ENCODE measurements around the gene CALM1. TPM values are rescaled to one million over a fixed set of nuclear protein-coding genes. Genes with fewer than 3 reads are reported as not detected.

Gene CALM1
- total RNA-seq, result 100 to 1,000 TPM; 594 to 651 TPM

GRCh38 chr14:90396341-90397339, at the start of gene CALM1:
TSS of gene CALM1 (plus strand) at chr14:90397029. CDS start at chr14:90397231, 202 bp downstream.
- H3K27me3 Mint-ChIP-seq, result no peaks in the 10 kb centered on the region
- peak; percentile 53 for ATAC-seq (replicated peaks)

DNA sequence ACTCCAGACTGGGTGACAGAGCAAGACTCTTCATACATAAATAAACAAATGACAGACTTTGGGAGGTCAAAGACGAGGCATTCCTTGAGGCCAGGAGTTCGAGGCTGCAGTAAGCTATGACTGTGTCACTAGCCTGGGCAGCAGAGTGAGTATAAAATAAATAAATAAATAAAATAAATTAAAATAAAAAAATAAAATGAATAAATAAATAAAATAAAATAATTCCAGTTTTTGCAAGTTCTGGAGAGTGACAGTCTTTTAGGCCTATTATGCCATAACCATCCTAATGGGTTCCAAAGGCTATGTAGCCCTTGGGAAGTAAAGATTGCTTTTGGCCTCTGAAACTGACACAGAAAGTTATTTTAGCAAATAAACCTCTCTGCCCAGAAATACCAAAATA, 48.6 kb upstream of the CALM1 start:
- Mint-ChIP-seq H3K9me3 (no peaks in the 10 kb centered on the region), H3K27ac (no peak overlapping the region)
- no peak for ATAC-seq (replicated peaks)

More at GRCh38 chr14:90396341-90397339, at the start of gene CALM1:
- Mint-ChIP-seq H3K36me3 (ENCODE audit: low read depth) (peaks cover 50% of the 10 kb centered on the region), H3K4me3 (peak within 1 kb of the TSS; percentile 85), H3K9me3 (no peaks in the 10 kb centered on the region), H3K27ac (peak within 1 kb of the TSS; percentile 89), H3K4me1 (peaks cover 22% of the 10 kb centered on the region)

GRCh38 chr14:90349739-90350138, 47.1 kb upstream of the CALM1 start:
- Mint-ChIP-seq H3K27ac (no peak overlapping the region), H3K4me1 (no peaks in the 10 kb centered on the region), H3K4me3 (no peak overlapping the region), H3K36me3 (ENCODE audit: low read depth) (no peaks in the 10 kb centered on the region), H3K27me3 (no peaks in the 10 kb centered on the region), H3K9me3 (no peaks in the 10 kb centered on the region)
- ATAC-seq (replicated peaks), result no peak

More for the DNA sequence above, 48.6 kb upstream of the CALM1 start:
- no peaks in the 10 kb centered on the region for H3K4me1 Mint-ChIP-seq
- H3K36me3 Mint-ChIP-seq (ENCODE audit: low read depth), result no peaks in the 10 kb centered on the region
- H3K4me3 Mint-ChIP-seq, result no peak overlapping the region
- H3K27me3 Mint-ChIP-seq, result no peaks in the 10 kb centered on the region

- no peak overlapping the region for H3K27ac Mint-ChIP-seq
- H3K4me3 Mint-ChIP-seq, result no peak overlapping the region
- ATAC-seq (replicated peaks), result no peak
- no peaks in the 10 kb centered on the region for H3K36me3 Mint-ChIP-seq (ENCODE audit: low read depth)
- no peaks in the 10 kb centered on the region for H3K4me1 Mint-ChIP-seq
- no peaks in the 10 kb centered on the region for H3K9me3 Mint-ChIP-seq
- H3K27me3 Mint-ChIP-seq, result peaks cover 3% of the 10 kb centered on the region
These were observed 42.1 kb upstream of the CALM1 start for GRCh38 chr14:90354551-90355298.

- Mint-ChIP-seq H3K9me3 (no peaks in the 10 kb centered on the region), H3K4me1 (no peaks in the 10 kb centered on the region), H3K27me3 (peaks cover 3% of the 10 kb centered on the region), H3K27ac (no peak overlapping the region), H3K4me3 (no peak overlapping the region), H3K36me3 (ENCODE audit: low read depth) (no peaks in the 10 kb centered on the region)
- no peak for ATAC-seq (replicated peaks)
These were observed 41.0 kb upstream of the CALM1 start for GRCh38 chr14:90355540-90356518.

- ATAC-seq (replicated peaks), result no peak
- Mint-ChIP-seq H3K9me3 (no peaks in the 10 kb centered on the region), H3K27me3 (peaks cover 5% of the 10 kb centered on the region), H3K36me3 (ENCODE audit: low read depth) (no peaks in the 10 kb centered on the region), H3K27ac (no peak overlapping the region), H3K4me1 (no peaks in the 10 kb centered on the region), H3K4me3 (no peak overlapping the region)
These were observed 39.9 kb upstream of the CALM1 start for GRCh38 chr14:90356925-90357324.

DNA sequence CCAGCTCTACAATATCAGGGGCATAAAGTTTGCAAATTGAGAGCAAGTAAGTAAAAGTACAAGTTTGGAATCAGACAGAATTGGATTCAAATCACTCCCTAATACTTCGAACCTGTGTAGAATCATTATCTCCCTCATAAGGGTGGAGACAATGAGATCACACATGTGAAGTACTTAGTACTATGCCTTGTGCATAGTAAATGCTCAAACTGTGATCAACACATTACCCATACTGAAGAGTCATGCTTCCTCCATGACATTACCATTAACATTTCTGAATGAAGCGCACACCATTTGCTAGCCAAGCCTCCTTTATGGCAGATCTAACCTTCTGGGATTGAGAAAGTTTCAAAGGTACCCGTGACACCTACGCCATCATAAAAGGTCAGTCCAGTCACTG, 38.5 kb upstream of the CALM1 start:
- Mint-ChIP-seq H3K27me3 (peaks cover 9% of the 10 kb centered on the region), H3K4me3 (no peak overlapping the region), H3K9me3 (no peaks in the 10 kb centered on the region), H3K36me3 (ENCODE audit: low read depth) (no peaks in the 10 kb centered on the region), H3K4me1 (no peaks in the 10 kb centered on the region), H3K27ac (no peak overlapping the region)
- ATAC-seq (replicated peaks), result no peak

DNA sequence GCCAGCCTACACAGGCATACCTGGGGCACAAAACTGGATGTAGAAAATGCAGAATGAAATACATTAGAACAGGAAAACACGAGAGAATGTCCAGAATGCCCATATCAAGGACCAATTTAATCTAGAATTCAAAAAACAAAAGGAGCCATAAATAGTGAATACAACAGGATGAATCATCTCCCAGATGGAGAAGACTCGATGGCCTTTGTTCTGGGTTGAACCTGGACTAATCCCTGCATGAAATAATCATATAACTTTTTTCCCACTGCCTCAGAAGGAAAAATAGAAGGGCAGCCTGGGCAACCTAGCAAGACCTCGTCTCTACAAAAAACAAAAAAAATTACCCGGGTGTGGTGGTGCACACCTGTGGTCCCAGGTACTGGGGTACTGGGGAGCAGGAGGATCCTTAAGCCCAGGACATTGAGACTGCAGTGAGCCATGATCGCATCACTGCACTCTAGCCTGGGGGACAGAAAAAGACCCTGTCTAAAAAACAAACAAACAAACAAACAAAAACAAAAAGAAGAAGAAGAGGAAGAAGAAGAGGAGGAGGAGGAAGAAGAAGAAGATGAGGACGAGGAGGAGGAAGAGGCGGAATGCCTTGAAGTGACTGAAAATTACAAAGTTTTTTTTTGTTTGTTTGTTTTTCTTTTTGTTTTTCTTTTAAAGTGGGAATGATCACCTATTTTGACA, 34.8 kb upstream of the CALM1 start:
- ATAC-seq (replicated peaks), result no peak
- no peaks in the 10 kb centered on the region for H3K36me3 Mint-ChIP-seq (ENCODE audit: low read depth)
- H3K4me3 Mint-ChIP-seq, result no peak overlapping the region
- no peak overlapping the region for H3K27ac Mint-ChIP-seq
- no peaks in the 10 kb centered on the region for H3K4me1 Mint-ChIP-seq
- H3K9me3 Mint-ChIP-seq, result no peaks in the 10 kb centered on the region
- H3K27me3 Mint-ChIP-seq, result peaks cover 13% of the 10 kb centered on the region

GRCh38 chr14:90362558-90362896, 34.3 kb upstream of the CALM1 start:
- Mint-ChIP-seq H3K27ac (no peak overlapping the region), H3K9me3 (no peaks in the 10 kb centered on the region), H3K27me3 (peaks cover 13% of the 10 kb centered on the region), H3K4me3 (no peak overlapping the region), H3K4me1 (no peaks in the 10 kb centered on the region), H3K36me3 (ENCODE audit: low read depth) (no peaks in the 10 kb centered on the region)
- no peak for ATAC-seq (replicated peaks)

- Mint-ChIP-seq H3K27ac (no peak overlapping the region), H3K27me3 (no peaks in the 10 kb centered on the region), H3K36me3 (ENCODE audit: low read depth) (no peaks in the 10 kb centered on the region), H3K4me3 (no peak overlapping the region), H3K4me1 (no peaks in the 10 kb centered on the region), H3K9me3 (no peaks in the 10 kb centered on the region)
- ATAC-seq (replicated peaks), result peak; percentile 66
These were observed 27.7 kb upstream of the CALM1 start for GRCh38 chr14:90368946-90369721.

DNA sequence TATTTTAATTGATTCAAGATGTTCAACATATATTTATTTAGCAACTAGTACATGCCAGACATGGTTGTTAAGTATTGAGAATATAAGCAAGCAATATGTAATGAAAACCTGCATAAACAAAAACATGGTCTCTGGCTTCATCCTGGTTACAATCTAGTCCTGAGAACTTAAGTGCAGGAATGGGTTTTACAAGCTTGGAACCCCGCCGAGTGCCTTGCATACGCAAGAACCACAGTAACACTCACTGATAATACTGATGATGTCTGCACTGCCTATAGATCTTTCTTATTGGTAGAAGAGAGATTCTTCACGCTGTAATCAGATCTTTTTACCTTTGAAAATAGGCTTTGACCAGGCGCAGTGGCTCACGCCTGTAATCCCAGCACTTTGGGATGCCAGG, 22.9 kb upstream of the CALM1 start:
- Mint-ChIP-seq H3K4me1 (no peaks in the 10 kb centered on the region), H3K36me3 (ENCODE audit: low read depth) (no peaks in the 10 kb centered on the region), H3K27me3 (no peaks in the 10 kb centered on the region), H3K9me3 (no peaks in the 10 kb centered on the region), H3K4me3 (no peak overlapping the region), H3K27ac (no peak overlapping the region)
- no peak for ATAC-seq (replicated peaks)

- Mint-ChIP-seq H3K4me3 (no peak overlapping the region), H3K9me3 (no peaks in the 10 kb centered on the region), H3K4me1 (no peaks in the 10 kb centered on the region), H3K27ac (no peak overlapping the region), H3K36me3 (ENCODE audit: low read depth) (no peaks in the 10 kb centered on the region), H3K27me3 (no peaks in the 10 kb centered on the region)
- no peak for ATAC-seq (replicated peaks)
These were observed 22.0 kb upstream of the CALM1 start for GRCh38 chr14:90374813-90375212.

DNA sequence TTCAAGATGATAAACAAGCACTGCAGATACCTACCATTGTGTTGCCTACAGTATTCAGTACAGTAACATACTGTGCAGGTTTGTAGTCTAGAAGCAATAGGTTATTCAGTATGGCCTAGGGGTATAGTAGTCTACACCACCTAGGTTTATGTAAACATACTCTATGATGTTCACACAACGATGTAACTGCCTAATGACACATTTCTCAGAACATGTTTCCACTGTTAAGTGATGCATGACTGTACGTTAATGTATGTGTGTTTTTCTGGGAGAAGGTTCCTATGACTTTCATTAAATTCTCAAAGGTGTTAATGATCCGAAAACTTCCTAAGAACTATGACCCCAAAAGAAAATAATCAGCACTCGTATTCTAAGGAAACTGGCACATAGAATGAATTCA, 20.9 kb upstream of the CALM1 start:
- Mint-ChIP-seq H3K9me3 (no peaks in the 10 kb centered on the region), H3K4me3 (no peak overlapping the region), H3K36me3 (ENCODE audit: low read depth) (no peaks in the 10 kb centered on the region), H3K27me3 (no peaks in the 10 kb centered on the region), H3K4me1 (no peaks in the 10 kb centered on the region), H3K27ac (no peak overlapping the region)
- no peak for ATAC-seq (replicated peaks)
